ENCODE results near the gene SUSD4. TPM values are rescaled to one million over a fixed set of nuclear protein-coding genes. Genes with fewer than 3 reads are reported as not detected.
"Not testable (repeated sequence)": the region's sequence is repeated elsewhere in the genome, so short reads cannot be mapped to it uniquely, and the experiment has no call there.

Gene SUSD4
- total RNA-seq, 1 donor from 2014 or later, result 3.4 TPM

DNA sequence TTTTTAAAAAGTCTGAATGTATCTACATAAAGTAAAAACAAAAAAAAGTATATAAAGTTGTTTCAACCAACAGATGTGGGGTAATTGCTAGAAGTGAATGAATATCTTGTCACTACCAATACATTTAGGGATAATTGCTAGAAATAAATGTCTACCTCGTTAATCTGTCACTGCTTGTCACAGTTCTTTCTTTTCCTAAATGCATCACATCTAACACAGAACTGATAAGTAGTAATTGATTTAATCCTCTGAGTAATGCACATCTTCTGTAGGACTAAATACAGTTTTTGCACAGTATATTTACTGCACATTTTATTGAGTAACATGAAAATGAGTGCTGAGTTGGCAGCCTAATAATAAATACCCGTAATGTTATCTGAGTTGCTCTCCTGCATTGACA lies 72.2 kb downstream of the SUSD4 start:
- DNase-seq (ENCODE audit: low spot score), result no peak

DNA sequence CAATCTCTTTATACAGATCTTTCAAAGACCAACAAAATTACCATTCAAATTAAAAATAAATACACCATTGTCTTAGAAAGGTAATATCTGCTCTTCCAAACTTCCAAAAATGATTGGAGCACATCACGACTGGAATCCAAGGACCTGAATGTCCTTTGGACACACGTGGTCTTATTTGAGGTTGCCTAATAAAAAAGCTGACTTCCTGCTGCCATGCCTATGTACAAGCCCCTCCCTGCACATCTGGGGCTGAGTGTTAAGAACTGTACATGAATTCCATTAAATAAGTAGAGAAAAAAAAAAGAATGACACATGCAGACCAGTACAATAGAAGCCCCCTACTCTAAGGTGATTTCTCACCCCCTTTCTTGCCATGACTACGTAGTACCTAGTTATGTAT lies 73.6 kb downstream of the SUSD4 start:
- no peak for DNase-seq (ENCODE audit: low spot score)

DNA sequence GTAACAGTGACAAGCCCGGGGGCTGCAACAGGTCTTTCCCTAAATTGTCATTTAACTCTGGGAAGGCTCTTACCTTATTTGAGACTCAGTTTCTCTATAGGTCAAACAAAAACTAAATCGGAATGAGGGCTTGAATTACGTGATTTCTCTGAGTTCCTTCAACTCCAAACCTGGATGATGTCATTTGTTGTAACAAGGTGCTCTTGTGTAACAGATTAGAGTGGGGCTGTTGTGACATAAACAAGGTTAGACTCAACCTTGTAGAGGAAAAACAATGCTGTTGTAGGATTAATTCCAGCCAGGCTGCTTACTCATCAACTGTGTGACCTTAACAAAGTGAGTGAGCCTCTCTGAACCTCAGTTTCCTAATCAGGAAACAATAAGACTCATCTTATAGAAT lies 74.4 kb downstream of the SUSD4 start:
- no peak for DNase-seq (ENCODE audit: low spot score)

DNA sequence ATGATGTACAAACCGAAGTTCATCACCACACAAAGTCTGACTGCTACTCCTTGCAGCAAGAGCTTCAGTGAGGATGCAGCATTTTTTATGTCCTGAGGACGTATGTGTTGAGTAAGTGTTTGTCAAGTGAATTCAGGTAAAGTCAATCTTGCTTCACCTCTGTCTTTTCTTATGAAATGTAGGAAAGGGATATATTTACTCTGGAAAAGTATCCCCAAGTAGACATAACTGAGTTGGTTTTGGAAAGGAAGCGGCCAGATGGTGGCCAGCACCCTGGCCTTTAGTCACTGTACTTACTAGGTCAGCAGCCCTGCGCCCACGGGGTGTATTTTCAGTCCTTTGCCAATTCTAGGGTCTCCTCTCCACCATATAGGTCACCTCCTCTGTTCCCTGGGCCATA lies 75.2 kb downstream of the SUSD4 start:
- no peak for DNase-seq (ENCODE audit: low spot score)

DNA sequence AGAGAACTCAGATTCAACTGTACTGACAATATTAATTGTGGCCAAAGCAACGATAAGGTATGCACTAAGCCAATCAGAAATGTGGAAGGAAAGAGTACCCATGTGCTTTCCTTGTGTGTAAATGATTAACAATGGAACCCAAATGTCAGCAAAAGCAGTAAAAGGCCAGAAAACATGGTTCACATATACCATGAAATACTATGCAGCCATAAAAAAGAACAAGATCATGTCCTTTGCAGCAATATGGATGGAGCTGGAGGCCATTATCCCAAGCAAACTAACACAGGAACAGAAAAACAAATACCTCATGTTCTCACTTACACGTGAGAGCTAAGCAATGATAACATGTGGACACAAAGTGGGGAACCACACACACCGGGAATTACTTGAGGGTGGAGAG lies 78.5 kb downstream of the SUSD4 start:
- no peak for DNase-seq (ENCODE audit: low spot score)

DNA sequence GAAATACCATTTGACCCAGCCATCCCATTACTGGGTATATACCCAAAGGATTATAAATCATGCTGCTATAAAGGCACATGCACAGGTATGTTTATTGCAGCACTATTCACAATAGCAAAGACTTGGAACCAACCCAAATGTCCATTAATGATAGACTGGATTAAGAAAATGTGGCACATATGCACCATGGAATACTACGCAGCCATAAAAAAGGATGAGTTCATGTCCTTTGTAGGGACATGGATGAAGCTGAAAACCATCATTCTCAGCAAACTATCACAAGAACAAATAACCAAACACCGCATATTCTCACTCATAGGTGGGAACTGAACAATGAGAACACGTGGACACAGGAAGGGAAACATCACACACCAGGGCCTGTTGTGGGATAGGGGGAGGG lies 80.3 kb downstream of the SUSD4 start:
- not testable (repeated sequence) for DNase-seq (ENCODE audit: low spot score)

DNA sequence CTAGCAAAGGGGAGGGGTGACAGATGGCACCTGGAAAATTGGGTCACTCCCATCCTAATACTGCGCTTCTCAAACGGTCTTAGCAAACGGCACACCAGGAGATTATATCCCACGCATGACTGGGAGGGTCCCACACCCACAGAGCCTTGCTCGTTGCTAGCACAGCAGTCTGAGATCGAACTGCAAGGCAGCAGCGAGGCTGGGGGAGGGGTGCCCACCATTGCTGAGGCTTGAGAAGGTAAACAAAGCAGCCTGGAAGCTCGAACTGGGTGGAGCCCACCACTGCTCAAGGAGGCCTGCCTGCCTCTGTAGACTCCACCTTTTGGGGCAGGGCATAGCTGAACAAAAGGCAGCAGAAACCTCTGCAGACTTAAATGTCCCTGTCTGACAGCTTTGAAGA lies 85.7 kb downstream of the SUSD4 start:
- DNase-seq (ENCODE audit: low spot score), result not testable (repeated sequence)

DNA sequence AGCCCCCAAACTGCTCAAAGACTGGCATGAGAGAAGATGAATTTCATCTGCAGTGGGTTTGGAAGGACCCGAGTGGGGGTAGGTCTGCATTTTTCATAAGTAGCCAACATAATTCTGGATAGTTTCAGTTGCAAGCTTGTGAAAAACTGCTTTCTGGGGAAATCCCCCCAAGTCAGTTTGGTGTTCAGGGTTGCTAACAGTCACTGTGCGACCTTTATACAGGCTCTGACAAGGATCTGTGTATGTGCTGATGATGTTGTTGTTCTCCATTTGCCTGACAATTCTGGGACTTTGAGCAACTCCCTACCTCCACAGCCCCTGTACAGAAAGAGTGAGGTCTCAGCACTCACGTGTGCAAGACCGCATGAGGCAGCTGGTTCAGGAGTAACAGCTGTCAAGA lies 87.9 kb downstream of the SUSD4 start:
- DNase-seq (ENCODE audit: low spot score), result no peak

DNA sequence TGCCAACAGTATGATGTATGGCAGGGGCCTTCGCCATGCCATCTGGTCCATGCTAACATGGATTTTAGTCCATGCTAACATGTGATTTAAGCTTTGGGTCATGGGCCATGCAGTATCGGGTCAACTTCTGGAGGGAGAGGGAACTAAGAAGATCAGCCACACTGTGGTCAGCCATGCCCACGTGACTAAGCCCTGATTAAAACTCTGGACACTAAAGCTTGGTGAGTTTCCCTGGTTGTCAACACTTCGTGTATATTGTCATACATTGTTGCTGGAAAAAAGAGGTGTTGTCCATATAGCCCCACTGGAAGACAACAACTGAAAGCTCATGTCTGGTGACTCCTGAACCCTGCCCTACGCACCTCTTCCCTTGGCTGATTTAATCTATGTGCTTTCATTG lies 90.5 kb downstream of the SUSD4 start:
- DNase-seq (ENCODE audit: low spot score), result no peak

DNA sequence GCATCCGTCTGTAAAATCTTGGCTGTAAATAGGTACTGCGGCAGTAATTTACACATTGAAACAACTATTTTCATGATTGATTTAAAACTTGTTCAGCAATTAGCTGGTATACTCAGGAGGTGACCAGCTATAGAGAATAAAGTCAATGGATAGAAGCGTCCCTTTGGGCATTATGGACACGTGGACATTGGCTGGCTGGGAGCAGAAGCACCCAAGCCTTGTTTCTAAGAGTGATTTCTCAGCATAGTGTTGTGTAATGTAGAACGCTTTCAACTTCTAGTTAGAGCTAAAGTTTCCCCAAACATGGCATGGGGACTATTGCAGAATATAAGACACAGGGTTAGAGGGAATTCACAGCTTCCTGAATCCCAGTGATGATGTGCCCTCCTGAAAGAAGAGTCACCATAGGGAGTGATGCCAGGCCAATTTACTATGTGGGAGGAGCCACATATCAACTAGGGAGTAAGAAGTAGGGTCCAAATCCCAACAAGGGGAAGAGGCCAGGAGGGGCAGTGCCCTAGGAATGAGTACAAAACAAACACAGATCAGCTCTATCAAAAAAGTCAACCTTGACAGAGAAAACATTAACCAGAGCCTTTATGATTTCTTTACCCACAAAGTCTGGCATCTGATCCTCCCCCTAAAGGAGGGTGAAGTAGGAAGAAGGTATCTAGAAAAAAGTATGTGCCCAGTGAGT lies 92.7 kb downstream of the SUSD4 start:
- no peak for DNase-seq (ENCODE audit: low spot score)

DNA sequence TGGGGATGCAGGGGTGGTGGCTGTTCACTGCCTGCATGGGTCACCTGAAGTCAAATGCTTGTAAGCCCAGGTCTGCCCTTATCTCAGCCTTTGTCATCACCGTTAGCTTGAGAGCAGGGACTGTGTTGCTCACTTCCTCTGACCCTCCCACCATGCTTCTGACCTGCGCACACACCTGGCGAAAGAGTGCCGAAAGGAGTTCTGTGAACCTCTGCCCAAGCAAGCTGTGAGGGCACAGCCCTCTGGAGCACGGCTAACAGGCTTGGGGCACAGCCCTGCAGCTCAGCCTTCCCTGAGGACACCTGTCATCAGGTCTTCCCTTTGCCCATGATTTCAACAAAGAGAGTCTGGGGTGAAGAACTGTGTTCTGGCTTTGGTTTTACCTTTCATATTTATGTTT lies 93.8 kb downstream of the SUSD4 start:
- DNase-seq (ENCODE audit: low spot score), result no peak

DNA sequence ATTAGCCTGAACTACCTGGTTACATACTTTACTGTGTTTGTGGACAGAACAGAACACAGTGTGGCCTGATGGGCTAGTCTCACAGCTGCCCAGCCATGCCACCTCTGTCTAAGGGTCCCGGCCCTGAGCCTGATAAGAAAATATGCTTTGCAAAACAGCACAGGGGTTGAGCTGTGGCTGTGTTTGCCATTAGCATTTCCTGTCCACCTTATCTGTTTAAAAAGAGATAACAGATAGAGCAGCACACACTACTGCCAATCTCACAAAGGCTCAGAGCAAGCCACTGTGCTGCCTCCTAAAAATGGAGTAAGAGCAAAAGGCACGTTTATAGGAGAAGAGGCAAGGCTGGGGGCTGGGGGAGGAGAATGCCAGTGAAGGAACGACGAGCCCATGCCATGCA lies 95.0 kb downstream of the SUSD4 start:
- no peak for DNase-seq (ENCODE audit: low spot score)

DNA sequence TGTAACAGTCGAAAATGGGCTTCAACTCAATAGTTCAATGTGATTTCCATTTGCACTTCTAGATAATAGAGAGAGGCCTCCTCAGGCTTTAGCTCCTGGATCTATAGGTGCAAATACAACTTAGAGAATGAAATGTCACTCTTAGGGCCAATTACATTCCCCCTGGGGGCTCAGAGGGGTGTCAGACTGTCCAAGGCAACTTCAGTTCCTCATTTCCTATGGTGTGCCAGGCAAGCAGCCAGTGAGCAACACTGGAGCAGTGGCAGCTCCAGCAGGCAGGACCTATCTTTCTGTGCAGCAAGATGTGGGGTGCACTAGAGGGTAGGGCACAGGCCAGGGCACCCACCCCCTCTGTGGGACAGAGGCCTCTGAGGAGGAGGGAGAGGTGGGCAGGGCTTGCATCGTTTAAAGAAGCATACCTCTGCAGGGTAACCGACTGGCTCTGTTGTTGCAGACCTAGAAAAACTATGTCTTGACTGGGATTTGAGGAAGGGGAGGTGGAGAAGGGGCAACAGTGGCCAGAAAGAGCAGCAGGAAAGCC lies 97.3 kb downstream of the SUSD4 start:
- no peak for DNase-seq (ENCODE audit: low spot score)

DNA sequence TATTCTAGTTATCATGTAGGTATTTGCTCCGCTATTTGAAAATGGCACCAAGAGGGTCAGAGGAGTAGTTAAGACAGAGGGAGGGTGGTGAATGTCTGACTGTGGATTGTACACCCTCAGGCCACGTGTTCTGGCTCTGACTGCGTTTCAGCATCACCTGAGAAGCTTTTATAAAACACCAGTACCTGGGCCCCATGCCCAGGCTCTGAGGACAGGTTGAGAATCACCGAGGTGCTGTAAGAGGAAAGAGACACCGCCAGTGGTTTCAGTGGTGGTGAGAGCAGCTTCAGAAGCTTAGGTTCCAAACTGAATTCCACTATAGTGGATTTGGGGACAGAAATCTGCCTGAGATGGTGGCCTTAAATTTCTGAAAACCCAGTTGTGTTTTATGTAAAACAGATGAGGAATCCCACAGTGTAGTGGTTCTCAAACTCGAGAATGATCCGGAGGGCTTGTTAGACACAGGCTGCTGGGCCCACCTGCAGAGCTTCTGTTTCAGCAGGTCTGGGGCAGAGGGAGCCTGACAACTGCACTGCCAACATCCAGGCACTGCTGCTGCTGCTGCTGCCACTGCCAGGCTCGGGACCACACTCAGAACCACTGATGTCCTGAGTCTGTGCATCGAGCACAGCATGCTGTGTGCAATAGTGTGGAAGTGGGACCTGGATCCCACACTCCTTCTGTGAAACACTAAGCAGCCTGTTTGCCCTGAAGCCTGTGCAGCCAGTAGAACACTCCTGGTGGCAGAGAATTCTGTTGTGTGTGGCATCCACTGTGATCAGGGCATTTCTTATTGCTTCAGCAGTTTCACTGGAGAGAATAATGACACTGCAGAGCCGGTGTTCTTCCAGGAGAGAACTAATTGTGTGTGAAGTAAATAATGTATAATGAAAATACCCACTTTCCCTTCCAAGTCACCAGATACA lies 98.7 kb downstream of the SUSD4 start:
- no peak for DNase-seq (ENCODE audit: low spot score)

DNA sequence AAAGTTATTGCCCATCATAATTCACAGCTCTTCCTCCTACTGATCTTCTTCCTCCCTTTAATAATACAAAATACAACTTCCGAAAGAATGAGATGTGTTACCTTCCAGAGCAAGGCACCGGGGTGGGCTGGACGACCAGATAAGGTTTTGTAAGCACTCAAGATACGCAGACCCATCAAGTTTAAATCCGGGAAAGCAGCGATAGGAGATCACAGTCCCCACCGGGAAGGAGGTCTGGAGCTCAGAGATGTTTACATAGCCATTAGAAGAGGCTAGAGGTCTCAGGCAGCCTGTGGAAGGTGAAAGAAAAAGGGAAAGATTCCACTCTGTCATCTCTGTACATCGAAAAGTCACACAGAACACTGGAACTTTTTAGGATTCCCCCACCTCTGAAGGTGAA lies 99.4 kb downstream of the SUSD4 start:
- DNase-seq (ENCODE audit: low spot score), result no peak

DNA sequence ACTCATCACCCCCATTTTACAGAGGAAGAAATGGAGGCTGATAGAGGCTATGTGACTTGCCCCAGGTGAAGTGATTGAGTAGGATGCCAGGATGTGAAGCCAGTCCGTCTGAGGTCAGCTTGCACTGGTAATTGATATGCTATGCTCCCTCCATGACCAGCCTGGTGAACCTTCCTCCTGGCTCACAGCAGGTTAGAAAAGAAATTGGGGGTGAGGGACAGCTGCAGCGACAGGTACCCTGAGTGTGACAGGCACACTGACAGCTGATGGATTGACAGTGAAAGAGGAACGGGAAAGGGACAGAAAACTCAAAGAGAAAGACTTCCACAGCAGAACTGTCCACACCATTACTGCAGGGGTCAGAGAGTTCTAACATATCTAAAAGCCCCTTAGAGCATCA lies 102.1 kb downstream of the SUSD4 start:
- DNase-seq (ENCODE audit: low spot score), result no peak

DNA sequence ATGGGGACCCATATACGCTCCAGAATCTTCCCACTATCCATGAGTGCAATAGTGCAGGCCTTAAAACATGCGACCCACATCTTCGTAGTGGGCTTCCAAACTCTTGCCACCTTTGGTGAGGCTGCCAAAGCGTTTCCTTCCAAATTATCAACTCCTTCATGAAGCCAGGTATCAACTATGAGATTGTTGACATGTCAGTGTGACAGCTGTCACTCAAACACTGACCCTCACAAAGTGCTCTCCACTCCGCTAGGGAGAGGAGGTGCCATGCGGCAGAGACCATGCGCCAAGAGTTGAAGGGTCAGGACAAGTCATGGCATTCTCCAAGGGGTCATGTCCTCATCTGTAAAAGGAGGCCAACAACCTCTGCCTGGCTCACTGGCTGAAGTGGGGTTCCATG lies 103.3 kb downstream of the SUSD4 start:
- DNase-seq (ENCODE audit: low spot score), result no peak

DNA sequence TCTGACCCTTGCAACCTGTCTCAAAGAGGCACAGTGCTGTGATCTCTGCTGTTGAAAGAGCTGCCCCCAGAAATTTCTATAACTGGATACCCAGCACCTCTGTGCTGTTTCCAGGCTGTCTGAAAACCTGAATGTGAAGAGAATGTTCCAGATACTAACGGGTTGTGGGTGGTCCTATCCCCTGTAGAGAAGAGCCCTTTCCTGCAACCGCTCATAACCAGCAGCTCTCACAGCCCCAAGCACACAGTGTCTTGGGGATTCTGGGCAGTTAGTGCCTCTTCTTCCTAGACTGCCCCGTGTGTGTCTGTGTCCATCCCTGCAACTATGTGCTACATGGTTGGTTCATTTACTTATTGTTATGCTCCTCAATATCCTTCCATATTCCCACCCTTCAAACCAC lies 104.5 kb downstream of the SUSD4 start:
- no peak for DNase-seq (ENCODE audit: low spot score)

DNA sequence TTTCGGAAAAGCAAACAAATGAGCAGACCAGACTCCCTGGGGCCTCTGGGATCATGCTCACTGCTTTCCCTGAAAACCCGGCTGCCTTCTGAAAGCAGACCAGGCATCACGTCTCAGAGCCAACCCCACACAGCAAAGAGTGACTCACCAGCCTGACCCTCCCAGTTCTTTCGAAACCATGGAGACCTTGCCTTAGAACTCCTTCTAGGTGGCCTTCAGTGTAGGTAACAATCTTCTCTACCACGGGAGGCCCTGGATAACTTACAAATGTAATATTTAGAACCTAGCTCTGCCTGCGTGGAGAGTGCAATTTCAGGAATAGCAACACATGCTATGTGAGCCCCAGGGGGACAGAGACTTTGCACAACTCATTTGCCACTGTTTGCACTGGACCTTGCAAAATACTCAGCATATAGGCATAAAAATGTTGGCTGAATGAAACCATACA lies 105.2 kb downstream of the SUSD4 start:
- DNase-seq (ENCODE audit: low spot score), result no peak

DNA sequence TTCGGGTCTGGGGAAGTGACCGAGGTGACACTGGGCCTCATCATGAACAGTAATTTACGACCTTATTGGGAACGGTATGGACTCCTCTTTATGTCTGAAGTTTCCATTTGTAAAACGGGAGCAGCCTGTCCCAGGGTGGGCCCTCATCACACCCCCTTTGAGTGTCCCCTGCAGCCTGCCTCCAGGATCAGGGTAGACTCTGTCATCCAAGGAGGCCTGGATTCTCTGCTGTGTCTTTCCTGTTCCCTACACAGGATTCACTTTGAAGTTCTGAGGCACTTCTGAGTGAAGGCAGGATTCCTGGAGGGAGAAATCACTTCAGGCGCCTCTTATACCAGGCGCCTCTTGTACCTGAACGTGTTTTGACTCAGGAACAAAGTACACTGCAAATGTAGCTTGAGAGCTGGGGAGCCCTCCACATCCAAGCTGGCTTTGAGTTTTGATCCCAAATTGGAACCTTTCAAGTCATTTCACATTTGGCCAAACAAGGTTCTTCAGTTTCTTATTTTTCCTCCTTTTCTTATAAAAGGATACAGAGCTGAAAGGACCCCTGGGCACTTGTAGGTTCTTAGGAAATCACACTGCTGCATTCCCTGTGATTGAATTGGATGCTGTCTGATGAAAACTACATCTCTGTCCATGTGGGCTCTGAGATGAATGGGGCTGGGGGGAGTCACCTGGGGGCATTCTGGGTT lies 106.0 kb downstream of the SUSD4 start:
- DNase-seq (ENCODE audit: low spot score), result no peak

DNA sequence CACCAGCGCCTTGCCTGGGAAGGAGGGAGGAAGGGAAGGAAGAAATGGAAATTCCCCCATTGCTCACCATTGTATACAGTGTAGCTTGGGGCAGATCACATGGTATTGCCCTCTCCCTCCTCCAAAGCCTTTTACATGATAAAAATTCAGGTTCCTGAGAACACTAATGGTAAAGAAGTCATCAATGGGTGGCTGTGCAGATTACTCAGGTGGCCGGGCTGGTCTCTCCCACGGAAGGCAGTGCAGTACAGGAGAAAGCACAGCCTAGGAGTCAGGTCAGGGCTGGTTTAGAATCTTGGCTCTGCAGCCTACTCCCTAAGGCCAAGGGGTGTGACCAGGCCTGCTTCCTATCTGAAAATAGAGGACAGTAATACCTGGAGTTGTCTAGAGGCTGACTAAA lies 107.9 kb downstream of the SUSD4 start:
- DNase-seq (ENCODE audit: low spot score), result no peak

DNA sequence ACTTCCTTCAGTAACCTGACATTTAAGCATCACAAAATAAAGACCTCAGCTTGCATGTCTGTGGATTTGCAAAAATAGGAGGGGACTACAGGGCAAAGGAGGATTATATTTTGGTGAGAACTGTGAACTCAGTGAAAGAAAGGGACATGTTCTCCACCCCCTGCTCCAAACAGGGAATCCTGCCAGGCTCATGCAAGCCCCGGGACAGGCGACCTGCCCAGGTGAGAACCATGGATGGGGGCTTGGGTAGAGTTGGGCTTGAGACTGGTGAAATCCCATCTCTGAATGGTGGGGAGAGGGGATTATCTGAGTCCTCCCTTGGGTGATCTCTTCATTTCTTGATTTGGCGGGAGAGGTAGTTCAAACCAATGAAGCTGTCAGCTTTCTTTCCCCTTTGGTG lies 110.1 kb downstream of the SUSD4 start:
- DNase-seq (ENCODE audit: low spot score), result no peak

Data from mucosa of gallbladder (tissue), 1 donor.